A549 (cell line): ENCODE measurements around the gene PDE8A. TPM values are rescaled to one million over a fixed set of nuclear protein-coding genes. Genes with fewer than 3 reads are reported as not detected.

Source experiments
- ATAC-seq, 2 experiments: fragments of 200-7000 bp in 1 of 2; fragments of >200 bp in 1 of 2; cut with Nextera tagmentation in 1 of 2; cut with Tn5 transposase in 1 of 2; 3 replicates each; pipeline versions ENCODE4 v1.8.0 to v1.9.1; 2018 to 2020; ENCODE audit warnings: mild to moderate bottlenecking in 1 of 2, moderate library complexity in 1 of 2
- CTCF ChIA-PET: fragments of 300-600 bp; sonication (Branson Sonifier 250); formaldehyde crosslinking; extraction: SDS; loops from one replicate; lab custom pipeline; 2021; ENCODE audit warnings: antibody characterized with exemption, inconsistent platforms; lab: Yijun Ruan, JAX
- POLR2A ChIA-PET: fragments of 350-600 bp; formaldehyde crosslinking; extraction: SDS; loops from one replicate; lab custom pipeline; 2021; ENCODE audit warnings: antibody characterized with exemption, inconsistent platforms; lab: Yijun Ruan, JAX
- DNase-seq, 2 experiments: peaks; one replicate each; pipeline versions ENCODE4 v3.0.0 to v3.0.0-alpha.2; 2011 to 2016; ENCODE audit warnings: low read depth in 1 of 2, low spot score in 1 of 2
- FAIRE-seq: peaks from 2 replicates; lab custom pipeline; 2011; peaks lifted over from hg19 to GRCh38; lab: Jason Lieb, UNC
- H3K27ac ChIP-seq, 2 experiments: fragments of >200 bp; sonication (Bioruptor Twin); formaldehyde crosslinking; 3 replicates each; pipeline ENCODE4 v1.5.1; 2016 to 2017
- H3K4me1 ChIP-seq: fragments of >200 bp; sonication (Bioruptor Twin); formaldehyde crosslinking; 3 replicates; pipeline ENCODE4 v1.6.1; 2016
- H3K4me2 ChIP-seq: fragments of >200 bp; sonication (Bioruptor Twin); formaldehyde crosslinking; 3 replicates; pipeline ENCODE4 v1.6.1; 2016
- H3K4me3 ChIP-seq: fragments of >200 bp; sonication (Bioruptor Twin); formaldehyde crosslinking; 3 replicates; pipeline ENCODE4 v1.5.1; 2016
- H3K9me3 ChIP-seq: fragments of >200 bp; sonication (Bioruptor Twin); formaldehyde crosslinking; 3 replicates; pipeline ENCODE4 v1.6.1; 2016
- CHD4 ChIP-seq: fragments of 200-600 bp; sonication (generic); IDR thresholded peaks from 2 replicates; pipeline ENCODE4 v1.6.1; 2016; ENCODE audit warnings: antibody characterized with exemption, mild to moderate bottlenecking, borderline replicate concordance
- EHMT2 ChIP-seq: fragments of 200-600 bp; sonication (generic); IDR thresholded peaks from 2 replicates; pipeline ENCODE4 v1.6.1; 2016; ENCODE audit warnings: antibody characterized with exemption, low read depth, mild to moderate bottlenecking, moderate library complexity
- EP300 ChIP-seq, 2 experiments: fragments of >200 bp; sonication (Bioruptor Twin); formaldehyde crosslinking; IDR thresholded peaks; 2 replicates in 1 of 2; 3 replicates in 1 of 2; pipeline ENCODE4 v1.6.1; 2016 to 2017
- ESRRA ChIP-seq: fragments of 150-350 bp; IDR thresholded peaks from 2 replicates; pipeline ENCODE4 v1.6.1; 2014; ENCODE audit warnings: mild to moderate bottlenecking, low read length, borderline replicate concordance
- HDAC2 ChIP-seq: fragments of 200-600 bp; sonication (generic); IDR thresholded peaks from 2 replicates; pipeline ENCODE4 v1.6.1; 2016
- HEYL ChIP-seq: fragments of 250-450 bp; sonication (Bioruptor Pico); IDR thresholded peaks from 2 replicates; pipeline ENCODE4 v1.8.0; 2021; ENCODE audit warnings: mild to moderate bottlenecking, moderate library complexity
- HMGXB4 ChIP-seq: fragments of 250-450 bp; sonication (Bioruptor Pico); IDR thresholded peaks from 2 replicates; pipeline ENCODE4 v1.5.0; 2021; ENCODE audit warnings: mild to moderate bottlenecking, moderate library complexity, borderline replicate concordance
- HOXA7 ChIP-seq: fragments of 250-450 bp; sonication (Bioruptor Pico); IDR thresholded peaks from 2 replicates; pipeline ENCODE4 v1.5.0; 2020; ENCODE audit warnings: mild to moderate bottlenecking, moderate library complexity
- KDM1A ChIP-seq: fragments of 200-600 bp; sonication (generic); IDR thresholded peaks from 2 replicates; pipeline ENCODE4 v1.6.1; 2016; ENCODE audit warnings: low read depth, mild to moderate bottlenecking
- MAX ChIP-seq: IDR thresholded peaks from 2 replicates; pipeline ENCODE4 v1.6.1; 2012
- MAZ ChIP-seq: fragments of 150-350 bp; IDR thresholded peaks from 2 replicates; pipeline ENCODE4 v1.6.1; 2014; ENCODE audit warnings: antibody characterized with exemption, low read depth, low read length, borderline replicate concordance
- PBX3 ChIP-seq: IDR thresholded peaks from 2 replicates; pipeline ENCODE4 v1.6.1; 2012
- RAD21 ChIP-seq, 2 experiments: fragments of >200 bp in 1 of 2; sonication (Bioruptor Twin) in 1 of 2; formaldehyde crosslinking in 1 of 2; IDR thresholded peaks in 1 of 2; conservative IDR thresholded peaks in 1 of 2; 2 replicates in 1 of 2; 3 replicates in 1 of 2; pipeline ENCODE4 v1.6.1; 2012 to 2018; ENCODE audit warnings: inconsistent platforms in 1 of 2
- ZFP36 ChIP-seq: fragments of 450-650 bp; IDR thresholded peaks from 2 replicates; pipeline ENCODE4 v1.6.1; 2014; ENCODE audit warnings: borderline replicate concordance; ENCODE audit not compliant: partially characterized antibody
- WGBS: methylation state at CpG from one replicate; pipeline ENCODE4 v1.1.6; 2017; ENCODE audit errors: missing lambda C conversion rate; 5-methylcytosine and 5-hydroxymethylcytosine counted together
- polyA plus RNA-seq, 4 experiments: library from polyadenylated mRNA; depleted of rRNA in 3 of 4; stranded (reverse); fragments of >200 nt; fragmentation: RNase III in 1 of 4; extraction: RNeasy Plus Mini Kit Qiagen cat#74134 plus additional on column Dnase treatment in 1 of 4; gene quantifications; 2 replicates in 3 of 4; 3 replicates in 1 of 4; pipeline ENCODE4 v1.2.3, GENCODE V29; 2011 to 2017

Gene PDE8A
- polyA plus RNA-seq, 2 of the 4 experiments (the other 2 are of a cell fraction), result 45.3 to 204 TPM

DNA sequence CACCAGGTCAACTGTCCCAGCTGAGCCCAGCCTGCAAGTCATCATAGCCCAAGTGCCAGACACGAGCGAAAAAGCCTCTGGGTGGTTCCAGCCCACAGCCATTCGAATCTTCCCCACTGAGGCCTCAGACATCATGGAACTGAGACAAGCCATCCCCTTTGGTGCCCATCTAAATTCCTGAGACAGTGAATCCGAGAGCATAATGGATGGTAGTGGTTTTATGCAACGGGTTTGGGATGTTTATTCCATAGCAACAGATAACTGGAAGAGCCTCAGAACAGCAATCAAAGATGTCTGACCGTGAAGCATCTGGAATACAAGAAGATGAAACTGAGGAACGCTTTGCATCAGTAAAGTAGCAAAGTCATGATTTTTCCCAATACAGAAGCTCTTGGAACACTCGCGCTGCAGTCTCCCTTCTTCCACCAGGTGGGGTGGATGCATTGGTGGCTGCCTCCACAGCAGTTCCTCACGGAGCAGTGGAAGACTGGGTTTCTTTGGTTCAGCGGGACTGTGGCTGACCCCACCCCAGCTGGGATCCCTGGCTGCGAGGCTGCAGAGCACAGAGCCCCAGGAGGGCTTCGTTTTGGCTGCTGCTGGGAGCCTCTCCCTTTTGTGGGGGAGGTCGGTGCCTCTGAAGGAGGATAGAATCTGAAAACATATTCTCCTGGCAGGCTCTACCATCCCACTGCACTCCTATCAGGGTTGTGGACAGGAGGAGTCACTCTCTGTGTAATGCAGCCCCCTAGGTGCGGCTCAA, 26.4 kb upstream of the PDE8A start (continued):
- TF ChIP-seq ZFP36 (no peak), MAX (peak; percentile 58), EHMT2 (no peak), HOXA7 (CRISPR knock-in tag) (no peak), CHD4 (no peak), RAD21 (conservative IDR thresholded peaks at IDR 0.05 in 1 of 2, IDR thresholded peaks at IDR 0.05 in 1 of 2) (peak; percentile 95)
- TF ChIP-seq, all 56 proteins: peak for 12

- H3K9me3 ChIP-seq, result 0 out of 3 replicates have a peak, but pooled peaks cover 5% of the 10 kb centered on the region
- peaks cover 13% of the 10 kb centered on the region for H3K4me1 ChIP-seq
- no peak overlapping the region for H3K4me3 ChIP-seq
- no peak for ATAC-seq
- FAIRE-seq, result no peak
- H3K4me2 ChIP-seq, result peak overlapping the region; percentile 87; the same call in 2 of the 3 replicates
- H3K27ac ChIP-seq, result peak overlapping the region; percentile 87 to 90; a peak in 4 of 6 replicates
- TF ChIP-seq KDM1A (no peak), HMGXB4 (CRISPR knock-in tag) (no peak)
- POLR2A ChIA-PET, result interaction anchor here (0.7 kb wide), 2 partner anchors 26 to 41 kb away, joined by 4 to 5 read pairs; partner anchors contain the start of gene PDE8A
- CTCF ChIA-PET, result interaction anchor here (0.6 to 5.2 kb wide), 12 partner anchors 9 to 342 kb away, joined by 3 to 42 read pairs (median 5); partner anchors contain the start of gene PDE8A
- DNase-seq, result no peak
- 96% methylated on average over 2 of the region's 2 CpGs for WGBS
These were observed 25.5 kb upstream of the PDE8A start for GRCh38 chr15:84956199-84956598.

DNA sequence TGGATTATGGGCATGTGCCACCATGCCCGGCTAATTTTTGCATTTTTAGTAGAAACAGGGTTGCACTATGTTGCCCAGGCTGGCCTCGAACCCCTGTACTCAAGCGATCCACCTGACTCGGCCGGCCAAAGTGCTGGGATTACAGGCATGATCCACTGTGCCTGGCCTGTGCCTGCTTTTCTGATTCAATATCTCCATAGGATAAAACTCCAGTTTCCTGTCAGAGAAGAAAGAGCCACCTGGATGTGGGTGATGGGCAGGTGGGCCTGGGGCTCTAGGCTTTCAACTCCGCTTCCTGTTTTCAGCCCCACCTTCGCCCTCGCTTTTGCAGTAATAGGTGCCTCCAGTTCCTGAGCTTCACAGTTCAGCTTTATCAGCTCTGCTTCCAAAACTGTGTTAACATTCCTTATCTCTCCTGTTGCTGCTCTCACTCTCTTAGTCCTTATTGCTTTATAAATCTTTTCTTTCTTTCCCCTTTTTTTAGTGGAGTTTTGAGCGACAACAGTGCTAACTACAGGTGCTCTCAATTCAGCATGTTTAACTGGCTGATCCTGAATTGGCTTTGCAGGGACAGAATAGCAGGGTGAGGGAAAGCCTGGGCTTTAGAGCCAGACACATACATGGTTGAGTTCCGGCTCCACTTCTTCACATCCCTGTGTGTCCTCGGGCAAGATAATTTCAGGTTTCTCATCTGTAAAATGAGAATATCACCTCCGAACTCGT, 21.1 kb upstream of the PDE8A start:
- 86% methylated on average over 13 of the region's 13 CpGs for WGBS
- H3K4me3 ChIP-seq, result no peak overlapping the region
- no peak overlapping the region for H3K4me2 ChIP-seq
- H3K27ac ChIP-seq, result peak overlapping the region in 1 of 2 experiments; percentile 30; a peak in 2 of 6 replicates
- TF ChIP-seq ESRRA (no peak), HDAC2 (no peak), EP300 (IDR thresholded peaks at IDR 0.05) (no peak), HOXA7 (CRISPR knock-in tag) (no peak), ZFP36 (no peak), HEYL (CRISPR knock-in tag) (no peak), RAD21 (conservative IDR thresholded peaks at IDR 0.05 in 1 of 2, IDR thresholded peaks at IDR 0.05 in 1 of 2) (no peak)
- TF ChIP-seq, all 56 proteins: peak for 0
- Histone ChIP-seq H3K9me3 (peaks cover 21% of the 10 kb centered on the region), H3K4me1 (peaks cover 6% of the 10 kb centered on the region)
- DNase-seq (no peak), FAIRE-seq (no peak), ATAC-seq (no peak; a peak in 1 of 6 replicates)
- ChIA-PET POLR2A (no interaction called here), CTCF (interaction anchor here (1.3 to 5.1 kb wide), 2 partner anchors 21 to 85 kb away, joined by 3 to 42 read pairs; partner anchors contain the start of gene PDE8A)

DNA sequence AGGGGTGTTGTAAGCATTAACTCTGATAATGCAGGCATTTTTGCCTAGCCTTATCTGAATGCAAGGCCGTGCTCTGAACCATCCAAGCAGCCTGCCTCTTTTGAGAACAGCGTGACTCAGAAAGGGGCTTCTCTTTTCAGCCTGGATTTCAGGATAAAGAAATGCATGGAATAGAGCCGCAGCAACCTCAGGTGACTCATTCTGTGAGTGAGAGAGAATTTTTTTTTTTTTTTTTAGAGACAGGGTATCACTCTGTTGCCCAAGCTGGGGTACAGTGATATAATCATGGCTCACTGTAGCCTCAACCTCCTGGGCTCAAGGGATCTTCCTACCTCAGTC, 20.6 kb upstream of the PDE8A start:
- POLR2A ChIA-PET, result no interaction called here
- peaks cover under 1% of the 10 kb centered on the region; the same call in 2 of the 3 replicates for H3K4me1 ChIP-seq
- H3K4me3 ChIP-seq, result no peak overlapping the region
- no peak for DNase-seq
- peak overlapping the region in 1 of 2 experiments; percentile 30; a peak in 2 of 6 replicates for H3K27ac ChIP-seq
- CTCF ChIA-PET, result interaction anchor here (1.0 to 5.1 kb wide), 5 partner anchors 13 to 373 kb away, joined by 3 to 42 read pairs (median 4); partner anchors contain the start of gene PDE8A
- FAIRE-seq, result no peak
- TF ChIP-seq MAZ (no peak), PBX3 (no peak)
- TF ChIP-seq, all 56 proteins: peak for 0
- H3K4me2 ChIP-seq, result no peak overlapping the region
- WGBS, result 82% methylated on average over 3 of the region's 3 CpGs
- ATAC-seq, result peak in 1 of 2 experiments; percentile 21; a peak in 1 of 6 replicates
- H3K9me3 ChIP-seq, result peaks cover 22% of the 10 kb centered on the region
